Right lobe of liver (tissue), 4 donors: ENCODE results near the gene CARD19.

Experiments used
- CTCF ChIP-seq, 4 donors: fragments of 200-600 bp in 3 of 4; fragments of 450-650 bp in 1 of 4; IDR thresholded peaks; one replicate each; pipeline versions ENCODE4 v1.5.1 to v1.8.0; 2016 to 2022; ENCODE audit warnings: antibody characterized with exemption in 4 of 4, mild to moderate bottlenecking in 2 of 4
- POLR2A ChIP-seq: fragments of 450-650 bp; IDR thresholded peaks from one replicate; pipeline ENCODE4 v1.6.1; 2017; ENCODE audit warnings: antibody characterized with exemption, mild to moderate bottlenecking
- donor health status: DM: no; HTN: no; CAD: no.
- donor health status: DM: no; HTN: no; CAD: no.
- donor health status: DM: no; HTN: yes; CAD: no.

GRCh38 chr9:93149361-93149760 is 53.3 kb downstream of the CARD19 start:
- TF ChIP-seq CTCF (IDR thresholded peaks at IDR 0.05), result no peak
- TF ChIP-seq POLR2A, result no peak
